SIG-M5 (cell line): Measurements from ENCODE around the gene GLIPR1L2.
A peak's percentile ranks its signal among the peaks of the same experiment; 100 is the strongest.
"Not testable (repeated sequence)": the region's sequence is repeated elsewhere in the genome, so short reads cannot be mapped to it uniquely, and the experiment has no call there.

Experiments used
- DNase-seq: peaks from one replicate; lab custom pipeline; 2025; lab: John Stamatoyannopoulos, UW

Gene GLIPR1L2

DNA sequence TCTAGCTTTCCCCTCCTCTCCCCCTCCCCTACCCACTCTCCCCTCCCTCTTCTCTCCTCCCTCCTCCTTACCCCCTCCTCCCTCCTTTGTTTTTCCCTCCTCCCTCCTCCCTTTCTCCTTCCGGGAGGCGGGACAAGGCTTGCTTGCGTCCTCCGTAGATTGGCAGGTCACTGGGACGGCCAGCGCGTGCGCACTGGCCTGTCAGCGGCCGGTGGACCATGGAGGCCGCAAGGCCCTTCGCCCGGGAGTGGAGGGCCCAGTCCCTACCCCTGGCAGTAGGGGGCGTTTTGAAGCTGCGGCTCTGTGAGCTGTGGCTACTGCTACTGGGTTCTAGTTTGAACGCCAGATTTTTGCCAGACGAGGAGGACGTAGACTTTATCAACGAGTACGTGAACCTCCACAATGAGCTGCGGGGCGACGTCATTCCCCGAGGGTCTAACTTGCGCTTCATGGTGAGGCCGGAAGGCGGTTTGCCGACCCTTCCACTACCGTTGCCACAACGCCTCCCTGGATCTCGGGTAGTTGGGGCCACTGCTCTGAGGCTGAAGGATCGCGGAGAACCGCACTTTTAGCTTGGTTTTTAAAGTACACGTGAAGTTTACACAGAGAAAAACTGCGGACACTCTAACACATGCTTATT, at the start of gene GLIPR1L2:
Gene GLIPR1L2, plus strand, starts transcription at position 191 of the 640 bp plus-strand sequence. Its CDS starts 28 bp downstream, at position 219.
- peak; percentile 47 for DNase-seq

- DNase-seq = no peak
Measured at GRCh38 chr12:75341873-75342272, 49.0 kb upstream of the GLIPR1L2 start.

GRCh38 chr12:75345531-75345930, 45.4 kb upstream of the GLIPR1L2 start:
- no peak for DNase-seq

DNA sequence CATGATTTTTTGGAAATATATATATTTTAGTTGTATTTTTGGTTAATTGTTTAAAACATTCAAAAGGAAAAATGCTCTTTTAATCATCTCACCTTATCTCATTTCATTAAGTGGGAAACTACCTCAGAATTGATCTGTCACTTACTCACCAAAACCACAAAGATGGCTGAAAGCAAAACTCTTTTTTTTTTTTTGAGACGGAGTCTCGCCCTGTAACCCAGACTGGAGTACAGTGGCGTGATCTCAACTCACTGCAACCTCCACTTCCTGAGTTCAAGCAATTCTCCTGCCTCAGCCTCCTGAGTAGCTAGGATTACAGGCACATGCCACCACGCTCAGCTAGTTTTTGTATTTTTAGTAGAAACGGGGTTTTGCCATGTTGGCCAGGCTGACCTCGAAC, 44.7 kb upstream of the GLIPR1L2 start:
- DNase-seq = not testable (repeated sequence)

GRCh38 chr12:75349946-75350345, 40.9 kb upstream of the GLIPR1L2 start:
- no peak for DNase-seq

DNA sequence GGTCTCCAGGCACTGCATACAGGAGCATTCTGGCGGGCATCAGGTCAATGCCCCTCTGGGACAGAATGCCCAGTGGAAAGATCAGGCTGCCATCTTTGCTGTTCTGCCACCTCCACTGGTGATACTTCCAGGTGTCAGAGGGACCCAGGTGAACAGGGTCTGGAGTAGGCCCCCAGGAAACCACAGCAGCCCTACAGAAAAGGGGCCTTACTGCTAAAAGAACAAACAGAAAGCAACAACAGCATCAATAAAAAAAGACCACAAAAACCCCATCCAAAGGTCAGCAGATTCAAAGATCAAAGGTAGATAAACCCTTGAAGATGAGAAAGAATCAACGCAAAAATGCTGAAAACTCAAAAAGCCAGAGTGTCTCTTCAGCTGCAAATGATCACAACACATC, 40.5 kb upstream of the GLIPR1L2 start:
- no peak for DNase-seq

DNA sequence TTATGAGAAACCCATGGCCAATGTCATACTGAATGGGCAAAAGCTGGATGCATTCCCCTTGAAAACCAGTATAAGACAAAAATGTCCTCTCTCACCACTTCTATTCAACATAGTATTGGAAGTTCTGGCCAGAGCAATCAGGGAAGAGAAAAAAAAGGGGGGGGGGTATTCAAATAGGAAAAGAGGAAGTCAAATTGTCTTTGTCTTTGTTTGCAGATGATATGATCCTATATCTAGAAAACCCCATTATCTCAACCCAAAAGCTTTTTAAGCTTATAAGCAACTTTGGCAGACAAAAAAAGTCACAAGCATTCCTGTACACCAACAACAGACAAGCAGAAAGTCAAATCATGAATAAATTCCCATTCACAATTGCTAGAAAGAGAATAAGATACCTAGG, 36.9 kb upstream of the GLIPR1L2 start:
- DNase-seq = no peak

DNA sequence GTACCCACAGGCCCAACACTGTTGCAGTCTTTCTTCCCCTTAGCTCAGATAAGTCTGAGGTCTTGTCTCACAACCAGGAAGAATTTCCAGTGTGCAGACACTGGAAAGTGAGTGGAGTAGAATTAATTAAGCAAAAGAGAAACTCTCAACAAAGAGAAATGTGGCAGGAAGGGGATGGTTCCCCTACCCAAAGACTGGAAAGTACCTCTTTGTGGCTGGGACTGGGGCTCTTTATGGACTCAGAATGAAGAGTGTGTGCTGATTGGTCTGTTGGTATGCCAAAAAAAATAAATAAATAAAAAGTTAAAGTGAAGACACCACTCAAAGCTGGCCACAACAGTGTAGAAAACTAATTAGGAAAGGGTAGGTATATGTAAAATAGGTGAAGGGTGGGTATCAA, 30.0 kb upstream of the GLIPR1L2 start:
- DNase-seq = no peak

GRCh38 chr12:75361408-75361807, 29.5 kb upstream of the GLIPR1L2 start:
- no peak for DNase-seq

GRCh38 chr12:75364919-75365318, 26.0 kb upstream of the GLIPR1L2 start:
- DNase-seq = peak; percentile 50

GRCh38 chr12:75366629-75367028, 24.3 kb upstream of the GLIPR1L2 start:
- DNase-seq = no peak

- DNase-seq = no peak
Measured at GRCh38 chr12:75374971-75375370, 15.9 kb upstream of the GLIPR1L2 start.

DNA sequence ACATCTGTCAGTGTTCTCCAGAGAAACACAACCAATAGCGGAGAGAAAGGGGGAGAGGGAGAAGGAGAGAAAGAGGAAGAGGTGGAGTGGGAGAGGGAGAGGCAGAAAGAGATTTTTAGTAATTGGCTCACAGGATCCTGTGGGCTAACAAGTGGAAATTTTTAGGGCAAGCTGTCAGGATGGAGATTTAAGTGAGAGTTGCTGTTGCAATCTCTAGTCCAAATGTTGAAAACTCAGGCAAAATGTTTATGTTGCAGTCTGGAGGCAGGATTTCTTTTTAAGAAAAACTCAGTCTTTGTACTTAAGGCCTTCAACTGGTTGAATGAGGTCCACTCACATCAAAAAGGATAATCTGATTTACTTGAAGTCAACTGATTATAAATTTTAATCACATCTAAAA, 12.5 kb upstream of the GLIPR1L2 start:
- no peak for DNase-seq

- no peak for DNase-seq
Measured at GRCh38 chr12:75389061-75389460, 1.8 kb upstream of the GLIPR1L2 start.

DNA sequence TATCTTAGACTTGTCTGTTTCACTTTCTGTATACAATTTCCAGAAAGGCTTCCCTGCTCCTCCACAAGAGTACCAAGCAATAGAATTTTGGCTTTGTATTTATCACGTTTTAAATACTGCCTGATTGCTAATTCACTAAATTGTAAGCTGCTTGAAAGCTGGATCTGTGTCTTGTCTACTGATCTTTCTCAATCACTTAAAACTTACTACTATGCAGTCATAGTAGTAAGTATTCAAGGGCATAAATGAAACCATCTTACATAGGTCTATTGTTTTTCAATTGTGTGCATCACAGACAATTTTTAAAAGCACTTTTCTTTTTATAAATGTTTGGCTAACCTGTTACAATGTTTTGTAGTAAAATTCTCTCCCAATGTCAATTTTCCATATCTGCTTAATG, 1.2 kb upstream of the GLIPR1L2 start:
- no peak for DNase-seq

DNA sequence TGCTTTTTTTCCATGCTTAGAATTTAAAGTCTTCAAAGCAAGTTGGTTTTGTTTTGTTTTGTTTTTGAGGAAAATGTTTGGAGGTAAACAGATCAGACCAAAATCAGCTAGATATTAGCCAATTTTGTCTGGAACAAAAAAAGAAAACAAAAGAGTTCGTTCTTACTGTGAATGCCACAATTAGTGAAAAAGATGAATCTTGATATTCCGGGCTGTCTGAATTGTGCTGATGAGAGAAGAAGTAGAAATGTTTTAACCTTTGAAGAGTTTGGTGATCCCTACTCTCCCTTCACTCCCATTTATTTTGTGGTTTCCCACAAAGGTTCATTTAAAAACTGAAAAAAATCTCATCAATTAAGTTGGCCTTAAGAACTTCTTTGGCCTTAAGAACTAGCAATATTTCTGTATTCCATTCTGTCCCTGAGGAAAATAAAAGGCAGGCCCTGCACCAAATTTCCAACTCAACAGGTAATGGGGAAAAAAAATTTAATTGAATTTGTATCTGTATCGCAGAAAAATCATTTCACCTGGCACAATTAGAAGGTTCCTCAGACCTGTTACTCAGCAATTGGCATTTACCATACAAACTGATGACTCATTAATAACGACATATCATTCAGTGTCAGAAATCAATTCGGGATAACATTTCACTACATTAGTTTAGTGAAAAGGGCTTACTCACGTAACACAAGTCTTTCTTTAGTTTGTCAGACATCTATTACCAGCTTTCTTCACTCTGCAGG, 562 bp upstream of the GLIPR1L2 start:
- no peak for DNase-seq

DNA sequence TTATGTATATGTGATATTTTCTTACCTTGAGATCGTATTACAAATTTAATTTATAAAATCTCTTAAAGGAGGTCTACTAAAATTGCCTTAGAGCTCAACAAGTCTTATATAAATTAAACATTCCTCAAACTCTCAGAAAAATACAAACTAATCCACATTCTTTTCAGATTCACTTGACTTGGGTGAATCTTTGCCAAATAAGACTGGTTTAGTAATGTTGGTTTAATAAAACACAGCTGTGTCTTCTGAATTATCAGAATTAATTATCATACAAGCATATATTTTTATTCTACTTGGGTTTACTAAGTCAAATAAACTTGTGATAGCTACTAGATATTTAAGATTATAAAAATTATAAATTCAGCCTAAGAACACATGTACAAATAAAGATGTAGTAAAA, 13.3 kb downstream of the GLIPR1L2 start:
- no peak for DNase-seq

DNA sequence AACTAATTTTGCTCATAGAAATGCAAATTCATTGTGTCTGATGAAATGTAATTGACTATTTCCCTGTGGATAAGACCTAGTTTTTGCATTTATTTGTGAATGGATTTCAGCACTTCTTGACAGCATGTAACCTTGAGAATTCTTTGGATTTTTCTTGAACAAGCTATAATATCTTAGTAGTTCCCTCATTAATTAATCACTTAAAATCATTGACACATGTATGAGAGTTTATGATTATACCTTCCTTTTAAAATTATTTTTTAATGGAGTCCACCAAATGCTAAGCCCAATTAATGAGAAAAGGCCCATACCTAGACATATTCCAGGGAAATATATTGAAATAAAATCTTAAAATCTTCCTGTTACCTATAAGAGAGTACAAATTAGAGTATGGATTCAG, 16.8 kb downstream of the GLIPR1L2 start:
- DNase-seq = no peak

GRCh38 chr12:75409830-75410229, 18.9 kb downstream of the GLIPR1L2 start:
- DNase-seq = no peak

DNA sequence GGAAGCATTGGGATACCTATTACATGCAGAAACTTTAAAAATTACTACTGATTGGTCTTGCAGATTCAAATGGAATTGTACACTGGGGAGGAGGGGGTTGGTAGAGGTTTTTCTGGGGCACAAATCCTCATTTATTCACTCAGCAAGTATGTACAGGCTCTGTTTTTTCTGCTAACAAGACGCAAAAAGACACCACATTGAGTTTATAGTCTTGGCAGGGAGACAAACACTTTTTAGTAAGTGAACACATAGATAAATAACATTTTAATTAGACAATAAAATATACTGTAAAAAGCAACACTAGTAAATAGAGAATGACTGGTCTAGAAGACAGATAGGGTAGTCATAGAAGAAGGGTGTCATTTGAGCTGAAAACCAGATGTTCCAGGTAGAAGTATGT, 23.8 kb downstream of the GLIPR1L2 start:
- no peak for DNase-seq

DNA sequence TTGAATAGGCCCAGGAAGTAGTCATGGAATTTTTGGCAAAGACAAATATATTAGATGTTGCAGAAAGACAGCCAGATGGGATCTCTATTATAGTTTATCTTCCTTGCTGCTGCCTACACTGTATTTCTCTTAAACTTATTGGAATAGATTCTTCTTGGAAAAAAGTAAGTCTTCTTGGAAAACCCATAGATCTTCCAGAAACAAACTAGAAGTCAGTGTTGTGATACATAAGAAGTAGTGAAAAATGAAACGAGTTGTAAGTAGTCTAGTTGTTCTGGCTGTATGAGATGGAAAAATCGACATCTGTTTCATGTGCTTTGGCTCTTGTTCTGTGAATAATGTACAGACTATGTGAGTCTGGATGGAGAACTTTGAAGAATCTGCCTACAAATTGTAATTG, 29.0 kb downstream of the GLIPR1L2 start:
- DNase-seq = no peak

GRCh38 chr12:75427491-75427890, 36.6 kb downstream of the GLIPR1L2 start:
- DNase-seq = no peak

- no peak for DNase-seq
Measured at GRCh38 chr12:75428767-75429166, 37.9 kb downstream of the GLIPR1L2 start.

- DNase-seq = no peak
Measured at GRCh38 chr12:75432924-75433323, 42.0 kb downstream of the GLIPR1L2 start.
